Keratinocyte (primary cell): ENCODE data around the gene ATOH1. TPM values are rescaled to one million over a fixed set of nuclear protein-coding genes. Genes with fewer than 3 reads are reported as not detected.

Experiments
- DNase-seq: peaks from one replicate; pipeline ENCODE4 v3.0.0-alpha.2; 2011; ENCODE audit warnings: low read depth, missing footprints, low spot score
- FAIRE-seq: peaks from 2 replicates; lab custom pipeline; 2011; peaks lifted over from hg19 to GRCh38; lab: Jason Lieb, UNC
- H2AFZ ChIP-seq: 2 replicates; pipeline ENCODE4 v1.6.0; 2012; ENCODE audit warnings: low read length, control low read depth, inconsistent platforms; ENCODE audit not compliant: control insufficient read depth
- H3K27ac ChIP-seq: 2 replicates; pipeline ENCODE4 v1.5.1; 2011; ENCODE audit warnings: low read length; ENCODE audit not compliant: control insufficient read depth, insufficient read depth
- H3K27me3 ChIP-seq: 3 replicates; pipeline ENCODE4 v1.6.0; 2011; ENCODE audit warnings: low read length; ENCODE audit not compliant: control insufficient read depth, insufficient read depth; ENCODE audit errors: extremely low read depth
- H3K36me3 ChIP-seq, 2 experiments: 2 replicates in 1 of 2; 3 replicates in 1 of 2; pipeline ENCODE4 v1.5.1; 2011; ENCODE audit warnings: low read length in 2 of 2, mild to moderate bottlenecking in 1 of 2; ENCODE audit not compliant: control insufficient read depth in 2 of 2, insufficient read depth in 2 of 2; ENCODE audit errors: extremely low read depth in 1 of 2
- H3K4me1 ChIP-seq: 3 replicates; pipeline ENCODE4 v1.5.1; 2011; ENCODE audit warnings: low read length; ENCODE audit not compliant: control insufficient read depth, insufficient read depth; ENCODE audit errors: extremely low read depth
- H3K4me2 ChIP-seq: 3 replicates; pipeline ENCODE4 v1.6.0; 2011; ENCODE audit warnings: low read depth, low read length; ENCODE audit not compliant: control insufficient read depth, insufficient read depth; ENCODE audit errors: extremely low read depth
- H3K4me3 ChIP-seq, 3 experiments: fragments of 200-600 bp in 1 of 3; sonication (generic) in 1 of 3; 2 replicates in 2 of 3; 3 replicates in 1 of 3; pipeline ENCODE4 v1.5.1; 2011 to 2016; ENCODE audit warnings: low read length in 3 of 3, mild to moderate bottlenecking in 3 of 3, control low read depth in 2 of 3, inconsistent platforms in 1 of 3, low read depth in 1 of 3, mixed read lengths in 1 of 3, mixed run types in 1 of 3, moderate library complexity in 1 of 3; ENCODE audit not compliant: control insufficient read depth in 2 of 3, insufficient read depth in 2 of 3; ENCODE audit errors: extremely low read depth in 1 of 3
- H3K79me2 ChIP-seq: 2 replicates; pipeline ENCODE4 v1.6.0; 2012; ENCODE audit warnings: low read length; ENCODE audit not compliant: control insufficient read depth, insufficient read depth
- H3K9ac ChIP-seq: 3 replicates; pipeline ENCODE4 v1.6.0; 2011; ENCODE audit warnings: low read length; ENCODE audit not compliant: control insufficient read depth, insufficient read depth; ENCODE audit errors: extremely low read depth
- H3K9me1 ChIP-seq: 3 replicates; pipeline ENCODE4 v1.6.0; 2011; ENCODE audit warnings: low read length; ENCODE audit not compliant: control insufficient read depth, insufficient read depth; ENCODE audit errors: extremely low read depth
- H3K9me3 ChIP-seq: 2 replicates; pipeline ENCODE4 v1.5.1; 2012; ENCODE audit warnings: low read depth, low read length; ENCODE audit not compliant: control insufficient read depth
- H4K20me1 ChIP-seq: 3 replicates; pipeline ENCODE4 v1.6.0; 2011; ENCODE audit warnings: low read length; ENCODE audit not compliant: control insufficient read depth, insufficient read depth; ENCODE audit errors: extremely low read depth
- CTCF ChIP-seq, 3 experiments: IDR thresholded peaks in 1 of 3; conservative IDR thresholded peaks in 1 of 3; optimal IDR thresholded peaks in 1 of 3; 2 replicates in 2 of 3; 3 replicates in 1 of 3; pipeline versions ENCODE3 to v1.5.1; 2011; ENCODE audit warnings: low read length in 3 of 3, mild to moderate bottlenecking in 3 of 3, moderate library complexity in 2 of 3, control low read depth in 1 of 3, inconsistent platforms in 1 of 3; ENCODE audit not compliant: insufficient read depth in 2 of 3; ENCODE audit errors: extremely low read depth in 1 of 3
- EZH2 ChIP-seq: IDR thresholded peaks from one replicate; pipeline ENCODE4 v1.6.1; 2012; ENCODE audit warnings: inconsistent platforms, mild to moderate bottlenecking, low read length, moderate library complexity
- dilution Hi-C: fragments of 300-500 bp; cut with MboI; formaldehyde crosslinking; loops from one replicate; pipeline ENCODE4 v1.7.0; 2020; ENCODE audit warnings: low sequenced_read_pairs; ENCODE audit not compliant: extremely low pct_ligation_motif_present
- polyA plus RNA-seq, 5 experiments: library from polyadenylated mRNA; depleted of rRNA in 3 of 5; stranded (reverse) in 3 of 5; stranded (forward) in 1 of 5; unstranded in 1 of 5; fragments of >200 nt; gene quantifications; 1 replicate in 1 of 5; 2 replicates in 3 of 5; 3 replicates in 1 of 5; pipeline versions ENCODE4 v1.2.1 to v1.2.3, GENCODE V29; 2011 to 2012; ENCODE audit warnings: missing spikeins in 2 of 5, low read depth in 1 of 5, low replicate concordance in 1 of 5

ATOH1 gene
- polyA plus RNA-seq, 1 donor (not counting 4 experiments of a cell fraction or from before 2014, with no cell fraction given), result not detected

GRCh38 chr4:93865650-93866049, 37.1 kb downstream of the ATOH1 start:
- Histone ChIP-seq H2AFZ (no peak overlapping the region), H4K20me1 (no peaks in the 10 kb centered on the region), H3K4me3 (no peak overlapping the region), H3K27me3 (no peaks in the 10 kb centered on the region), H3K27ac (no peak overlapping the region), H3K36me3 (no peaks in the 10 kb centered on the region), H3K9ac (no peak overlapping the region), H3K9me3 (no peaks in the 10 kb centered on the region), H3K9me1 (no peaks in the 10 kb centered on the region), H3K4me2 (no peak overlapping the region), H3K79me2 (no peaks in the 10 kb centered on the region), H3K4me1 (no peaks in the 10 kb centered on the region)
- dilution Hi-C loops, result no loop called here
- TF ChIP-seq EZH2 (no peak), CTCF (optimal IDR thresholded peaks at IDR 0.05 in 1 of 3, IDR thresholded peaks at IDR 0.05 in 1 of 3, conservative IDR thresholded peaks at IDR 0.05 in 1 of 3; ENCODE audit: extremely low read depth in 1 of 3, insufficient read depth in 2 of 3, low read length in 3 of 3) (peak in 1 of 3 experiments; percentile 21)
- FAIRE-seq (no peak), DNase-seq (no peak)

GRCh38 chr4:93867416-93868001, 39.0 kb downstream of the ATOH1 start:
- Histone ChIP-seq H2AFZ (peak overlapping the region; percentile 71), H3K79me2 (no peaks in the 10 kb centered on the region), H3K4me1 (no peaks in the 10 kb centered on the region), H3K27me3 (no peaks in the 10 kb centered on the region), H3K4me2 (no peak overlapping the region), H3K9ac (no peak overlapping the region), H3K9me1 (no peaks in the 10 kb centered on the region), H3K9me3 (no peaks in the 10 kb centered on the region), H3K36me3 (no peaks in the 10 kb centered on the region), H4K20me1 (no peaks in the 10 kb centered on the region), H3K27ac (no peak overlapping the region), H3K4me3 (no peak overlapping the region)
- FAIRE-seq (no peak), DNase-seq (no peak)
- dilution Hi-C loops, result no loop called here
- TF ChIP-seq CTCF (optimal IDR thresholded peaks at IDR 0.05 in 1 of 3, IDR thresholded peaks at IDR 0.05 in 1 of 3, conservative IDR thresholded peaks at IDR 0.05 in 1 of 3; ENCODE audit: extremely low read depth in 1 of 3, insufficient read depth in 2 of 3, low read length in 3 of 3), result no peak
- no peak for TF ChIP-seq EZH2
